Vagina (tissue), 2 donors: ENCODE data around the gene OR1I1. TPM values are rescaled to one million over a fixed set of nuclear protein-coding genes. Genes with fewer than 3 reads are reported as not detected.

ENCODE experiments used
- DNase-seq, 2 donors: peaks; one replicate each; pipeline ENCODE4 v3.0.0-alpha.2; 2017; ENCODE audit errors: extremely low spot score in 2 of 2
- H3K27ac ChIP-seq: fragments of 200-600 bp; sonication (generic); one replicate; pipeline ENCODE4 v1.5.1; 2019
- H3K27me3 ChIP-seq: fragments of 200-600 bp; sonication (generic); one replicate; pipeline ENCODE4 v1.5.1; 2019
- H3K36me3 ChIP-seq, 2 donors: fragments of 200-600 bp; sonication (generic); one replicate each; pipeline ENCODE4 v1.5.1; 2017 to 2019
- H3K4me1 ChIP-seq: fragments of 200-600 bp; sonication (generic); one replicate; pipeline ENCODE4 v1.5.1; 2019
- H3K4me3 ChIP-seq, 2 donors: fragments of 200-600 bp; sonication (generic); 1 replicate in 1 of 2; 2 replicates in 1 of 2; pipeline ENCODE4 v1.5.1; 2016 to 2019
- H3K9me3 ChIP-seq: fragments of 200-600 bp; sonication (generic); one replicate; pipeline ENCODE4 v1.5.1; 2019
- CTCF ChIP-seq, 3 experiments: fragments of 450-650 bp in 2 of 3; fragments of 200-600 bp in 1 of 3; sonication (generic) in 1 of 3; IDR thresholded peaks; one replicate each; pipeline ENCODE4 v1.5.1; 2017 to 2019; ENCODE audit warnings: antibody characterized with exemption in 3 of 3, mild to moderate bottlenecking in 2 of 3, moderate library complexity in 2 of 3
- POLR2A ChIP-seq, 2 donors: fragments of 450-650 bp; IDR thresholded peaks; one replicate each; pipeline ENCODE4 v1.6.1; 2017; ENCODE audit warnings: antibody characterized with exemption in 2 of 2, mild to moderate bottlenecking in 2 of 2, moderate library complexity in 2 of 2
- POLR2AphosphoS5 ChIP-seq, 2 donors: sonication (generic); formaldehyde crosslinking; IDR thresholded peaks; one replicate each; pipeline ENCODE4 v1.9.0; 2017; ENCODE audit warnings: antibody characterized with exemption in 2 of 2, mild to moderate bottlenecking in 2 of 2, low read depth in 1 of 2; ENCODE audit not compliant: insufficient read depth in 1 of 2
- intact Hi-C: fragments of 100-400 bp; cut with DNase I; formaldehyde crosslinking; loops from one replicate; pipeline ENCODE4 v1.15.1; 2023
- total RNA-seq: library from RNA; depleted of rRNA; stranded (reverse); fragments of >200 nt; gene quantifications from one replicate; pipeline ENCODE4 v1.2.3, GENCODE V29; 2016

The OR1I1 gene
- total RNA-seq, 1 donor from 2014 or later = not detected

GRCh38 chr19:15042826-15043225 lies 39.2 kb upstream of the OR1I1 start:
- no peaks in the 10 kb centered on the region for H3K36me3 ChIP-seq
- no peaks in the 10 kb centered on the region for H3K9me3 ChIP-seq
- no peak for DNase-seq
- H3K4me1 ChIP-seq = no peaks in the 10 kb centered on the region
- intact Hi-C loops = no loop called here
- TF ChIP-seq POLR2A (IDR thresholded peaks at IDR 0.05) (no peak), POLR2AphosphoS5 (IDR thresholded peaks at IDR 0.05; ENCODE audit: insufficient read depth in 1 of 2, low read depth in 1 of 2) (no peak), CTCF (IDR thresholded peaks at IDR 0.05) (no peak)
- no peak overlapping the region for H3K4me3 ChIP-seq
- no peaks in the 10 kb centered on the region for H3K27me3 ChIP-seq
- no peak overlapping the region for H3K27ac ChIP-seq

DNA sequence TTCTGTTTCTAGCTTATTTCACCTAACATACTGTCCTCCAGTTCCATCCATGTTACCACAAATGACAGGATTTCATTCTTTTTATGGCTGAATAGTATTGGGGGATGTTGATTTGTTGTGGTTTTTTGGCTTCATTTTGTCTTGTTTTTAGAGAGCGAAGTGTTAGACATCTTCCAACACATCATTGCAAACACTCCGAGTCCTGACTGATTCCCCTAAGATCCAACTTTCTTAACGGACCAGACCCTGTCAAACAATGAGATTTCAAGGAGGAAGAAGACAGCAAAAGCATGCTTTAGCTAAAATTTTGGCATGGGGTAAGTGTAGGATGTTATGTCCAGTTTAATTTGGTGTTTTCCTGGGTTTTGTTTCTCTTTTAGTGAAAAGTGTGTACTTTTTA lies 36.5 kb upstream of the OR1I1 start:
- Histone ChIP-seq H3K27ac (no peak overlapping the region), H3K4me1 (no peaks in the 10 kb centered on the region), H3K4me3 (no peak overlapping the region), H3K9me3 (no peaks in the 10 kb centered on the region), H3K36me3 (no peaks in the 10 kb centered on the region), H3K27me3 (no peaks in the 10 kb centered on the region)
- intact Hi-C loops = no loop called here
- TF ChIP-seq POLR2A (IDR thresholded peaks at IDR 0.05) = no peak
- TF ChIP-seq POLR2AphosphoS5 (IDR thresholded peaks at IDR 0.05; ENCODE audit: insufficient read depth in 1 of 2, low read depth in 1 of 2) = no peak
- TF ChIP-seq CTCF (IDR thresholded peaks at IDR 0.05) = no peak
- no peak for DNase-seq

- Histone ChIP-seq H3K27me3 (no peaks in the 10 kb centered on the region), H3K4me3 (no peak overlapping the region), H3K9me3 (no peaks in the 10 kb centered on the region), H3K36me3 (no peaks in the 10 kb centered on the region), H3K27ac (no peak overlapping the region), H3K4me1 (no peaks in the 10 kb centered on the region)
- DNase-seq = no peak
- no peak for TF ChIP-seq POLR2AphosphoS5 (IDR thresholded peaks at IDR 0.05; ENCODE audit: insufficient read depth in 1 of 2, low read depth in 1 of 2)
- TF ChIP-seq CTCF (IDR thresholded peaks at IDR 0.05) = no peak
- no peak for TF ChIP-seq POLR2A (IDR thresholded peaks at IDR 0.05)
- intact Hi-C loops = no loop called here
Observed at GRCh38 chr19:15047680-15048079, 34.3 kb upstream of the OR1I1 start.

GRCh38 chr19:15048128-15048527 lies 33.9 kb upstream of the OR1I1 start:
- Histone ChIP-seq H3K36me3 (no peaks in the 10 kb centered on the region), H3K27ac (no peak overlapping the region), H3K27me3 (no peaks in the 10 kb centered on the region), H3K4me3 (no peak overlapping the region), H3K9me3 (no peaks in the 10 kb centered on the region), H3K4me1 (no peaks in the 10 kb centered on the region)
- TF ChIP-seq CTCF (IDR thresholded peaks at IDR 0.05) = no peak
- no peak for TF ChIP-seq POLR2AphosphoS5 (IDR thresholded peaks at IDR 0.05; ENCODE audit: insufficient read depth in 1 of 2, low read depth in 1 of 2)
- TF ChIP-seq POLR2A (IDR thresholded peaks at IDR 0.05) = no peak
- intact Hi-C loops = no loop called here
- DNase-seq = no peak

DNA sequence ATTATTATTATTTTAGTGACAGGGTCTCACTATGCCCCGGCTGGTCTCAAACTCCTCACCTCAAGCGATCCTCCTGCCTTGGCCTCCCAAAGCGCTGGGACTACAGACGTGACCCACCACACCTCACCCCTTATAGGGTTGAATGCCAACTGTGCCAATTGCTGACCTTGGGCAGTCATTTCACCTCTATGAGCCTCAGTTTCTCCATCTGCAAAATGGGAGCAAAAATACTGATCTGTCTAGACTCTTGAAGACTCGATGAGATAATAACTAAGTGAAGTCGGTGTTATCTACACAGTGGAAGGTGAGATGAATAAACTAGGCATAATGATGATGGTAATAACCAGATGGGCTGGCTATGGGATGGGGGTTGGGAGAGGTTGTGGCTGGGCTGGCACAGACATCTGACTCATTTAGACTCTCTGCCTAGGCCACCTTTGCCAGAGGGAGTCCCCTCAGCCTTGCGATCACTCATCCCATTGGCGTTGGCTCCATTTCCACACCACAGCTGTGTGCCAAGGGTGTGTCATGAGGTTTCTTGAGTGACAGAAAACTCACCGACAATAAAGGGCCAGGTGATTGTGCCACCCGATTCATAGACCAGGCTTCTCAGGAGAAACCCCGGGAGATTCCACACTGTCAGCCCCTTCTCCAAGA lies 33.0 kb upstream of the OR1I1 start, which contains the start of gene CASP14:
TSS of gene CASP14 (plus strand) at position 596 of the 657 bp plus-strand sequence. CDS start 2,772 bp downstream, outside the sequence.
- H3K36me3 ChIP-seq = no peaks in the 10 kb centered on the region
- H3K4me1 ChIP-seq = no peaks in the 10 kb centered on the region
- H3K27me3 ChIP-seq = no peaks in the 10 kb centered on the region
- DNase-seq = no peak
- H3K27ac ChIP-seq = no peak within 1 kb of the TSS
- intact Hi-C loops = no loop called here
- H3K4me3 ChIP-seq = peak within 1 kb of the TSS in 1 of 2 donors; percentile 18
- H3K9me3 ChIP-seq = no peaks in the 10 kb centered on the region
- TF ChIP-seq POLR2AphosphoS5 (IDR thresholded peaks at IDR 0.05; ENCODE audit: insufficient read depth in 1 of 2, low read depth in 1 of 2) = no peak
- no peak for TF ChIP-seq POLR2A (IDR thresholded peaks at IDR 0.05)
- no peak for TF ChIP-seq CTCF (IDR thresholded peaks at IDR 0.05)
